GM12878 (cell line): ENCODE measurements around the gene TRPC3. TPM values are rescaled to one million over a fixed set of nuclear protein-coding genes. Genes with fewer than 3 reads are reported as not detected.

Experiments
- ATAC-seq: fragments of 200-7000 bp; cut with Tn5 transposase; 3 replicates; pipeline ENCODE4 v1.9.1; 2020; ENCODE audit warnings: mild to moderate bottlenecking, moderate library complexity
- BruUV-seq: library from RNA; stranded (reverse); fragments of 400-500 nt; replicated peaks from 2 replicates; lab custom pipeline; 2021; lab: Mats Ljungman, UMichigan
- CTCF ChIA-PET: fragments of 300-600 bp; sonication (Branson Sonifier 250); formaldehyde crosslinking; extraction: SDS; loops from one replicate; lab custom pipeline; 2021; ENCODE audit warnings: inconsistent platforms; lab: Yijun Ruan, JAX
- POLR2A ChIA-PET: fragments of 350-600 bp; formaldehyde crosslinking; extraction: SDS; loops from one replicate; lab custom pipeline; 2021; ENCODE audit warnings: inconsistent platforms; lab: Charles Lee
- RAD21 ChIA-PET: fragments of 300-600 bp; sonication (Branson Sonifier 250); formaldehyde crosslinking; loops from one replicate; lab custom pipeline; 2023; ENCODE audit warnings: antibody characterized with exemption; ENCODE audit not compliant: unreplicated experiment; lab: Charles Lee
- SMC1A ChIA-PET: fragments of 300-600 bp; sonication (Branson Sonifier 250); formaldehyde crosslinking; loops from one replicate; lab custom pipeline; 2023; ENCODE audit not compliant: unreplicated experiment, uncharacterized antibody; lab: Charles Lee
- DNase-seq: peaks from one replicate; pipeline ENCODE4 v3.0.0-alpha.2; 2011; ENCODE audit warnings: low read depth, low spot score
- FAIRE-seq: peaks from 3 replicates; lab custom pipeline; 2011; peaks lifted over from hg19 to GRCh38; lab: Jason Lieb, UNC
- H2AFZ ChIP-seq: 2 replicates; pipeline ENCODE4 v1.6.0; 2011; ENCODE audit warnings: low read depth, low read length, control low read depth; ENCODE audit not compliant: control insufficient read depth
- H3K27ac ChIP-seq: 2 replicates; pipeline ENCODE4 v1.5.1; 2011; ENCODE audit warnings: control low read depth; ENCODE audit not compliant: control insufficient read depth, insufficient read depth
- H3K27me3 ChIP-seq, 2 experiments: replicated peaks in 1 of 2; 2 replicates each; pipeline versions ENCODE4 v1.6.0 to v1.6.1; 2011; ENCODE audit warnings: low read length in 1 of 2; ENCODE audit not compliant: control insufficient read depth in 2 of 2, insufficient read depth in 2 of 2
- H3K36me3 ChIP-seq, 2 experiments: 2 replicates each; pipeline ENCODE4 v1.5.1; 2011; ENCODE audit warnings: low read length in 1 of 2; ENCODE audit not compliant: control insufficient read depth in 2 of 2, insufficient read depth in 2 of 2
- H3K4me1 ChIP-seq: 2 replicates; pipeline ENCODE4 v1.6.1; 2011; ENCODE audit warnings: mild to moderate bottlenecking, low read length, moderate library complexity, mixed read lengths; ENCODE audit not compliant: control insufficient read depth, insufficient read depth
- H3K4me2 ChIP-seq: 2 replicates; pipeline ENCODE4 v1.6.0; 2011; ENCODE audit warnings: control low read depth; ENCODE audit not compliant: control insufficient read depth, insufficient read depth
- H3K4me3 ChIP-seq: fragments of 200-600 bp; sonication (generic); 2 replicates; pipeline ENCODE4 v1.5.1; 2016
- H3K79me2 ChIP-seq: 2 replicates; pipeline ENCODE4 v1.6.0; 2011; ENCODE audit warnings: low read length; ENCODE audit not compliant: control insufficient read depth, insufficient read depth
- H3K9ac ChIP-seq: 2 replicates; pipeline ENCODE4 v1.8.0; 2011; ENCODE audit warnings: low read length, control low read depth, mixed read lengths; ENCODE audit not compliant: control insufficient read depth, insufficient read depth
- H3K9me3 ChIP-seq: replicated peaks from 3 replicates; pipeline ENCODE4 v1.5.1; 2011; ENCODE audit warnings: mild to moderate bottlenecking, low read length; ENCODE audit not compliant: control insufficient read depth, insufficient read depth
- H4K20me1 ChIP-seq: 2 replicates; pipeline ENCODE4 v1.6.0; 2011; ENCODE audit not compliant: control insufficient read depth, insufficient read depth
- CBX5 ChIP-seq: sonication (generic); IDR thresholded peaks from 2 replicates; pipeline ENCODE4 v1.6.1; 2016; ENCODE audit warnings: low read depth, moderate library complexity, mild to moderate bottlenecking, inconsistent platforms
- NFXL1 ChIP-seq: fragments of 450-650 bp; IDR thresholded peaks from 2 replicates; pipeline ENCODE4 v1.6.1; 2017; ENCODE audit warnings: antibody characterized with exemption, mild to moderate bottlenecking, borderline replicate concordance
- POLR2A ChIP-seq: IDR thresholded peaks from 2 replicates; pipeline ENCODE4 v1.6.1; 2011; ENCODE audit warnings: low read depth, mild to moderate bottlenecking, low read length
- SMAD1 ChIP-seq: fragments of 450-650 bp; IDR thresholded peaks from 2 replicates; pipeline ENCODE4 v1.6.1; 2018; ENCODE audit warnings: mild to moderate bottlenecking, low read depth; ENCODE audit not compliant: partially characterized antibody
- ZBTB40 ChIP-seq: fragments of 450-650 bp; IDR thresholded peaks from 2 replicates; pipeline ENCODE4 v1.6.1; 2016; ENCODE audit warnings: mild to moderate bottlenecking, moderate library complexity, borderline replicate concordance
- ZNF687 ChIP-seq: fragments of 450-650 bp; IDR thresholded peaks from 2 replicates; pipeline ENCODE4 v1.6.1; 2017; ENCODE audit warnings: mild to moderate bottlenecking, moderate library complexity
- WGBS: methylation state at CpG from one replicate; pipeline ENCODE4 v1.1.6; 2016; ENCODE audit warnings: low lambda C conversion rate; ENCODE audit not compliant: insufficient replicate concordance, insufficient coverage; ENCODE audit errors: missing lambda C conversion rate; 5-methylcytosine and 5-hydroxymethylcytosine counted together
- in situ Hi-C: fragments of 300-500 bp; cut with MboI; formaldehyde crosslinking; loops from 9 replicates; pipeline ENCODE4 v1.14.3; 2018; ENCODE audit warnings: mixed read lengths
- intact Hi-C: fragments of 100-400 bp; cut with micrococcal nuclease; formaldehyde crosslinking; loops from one replicate; pipeline ENCODE4 v1.14.2; 2022; ENCODE audit not compliant: unreplicated experiment
- polyA plus RNA-seq, 11 experiments: library from polyadenylated mRNA; depleted of rRNA in 4 of 11; unstranded in 6 of 11; stranded (reverse) in 5 of 11; fragments of >200 nt; fragmentation: Nextera tagmentation in 4 of 11; fragmentation: Illumina TruSeq in 1 of 11; extraction: Ambion mirVana in 4 of 11; extraction: Trizol in 1 of 11; gene quantifications; 1 replicate in 1 of 11; 2 replicates in 10 of 11; pipeline versions ENCODE4 v1.2.1 to v1.2.3, GENCODE V29; 2011 to 2016; ENCODE audit warnings: inconsistent platforms in 2 of 11, missing spikeins in 2 of 11, low read depth in 1 of 11
- total RNA-seq, 4 experiments: library from RNA; depleted of rRNA in 3 of 4; stranded (reverse); fragments of >200 nt in 3 of 4; fragmentation: Illumina TruSeq in 1 of 4; extraction: Trizol in 1 of 4; gene quantifications; 2 replicates each; pipeline versions ENCODE4 v1.2.1 to v1.2.3, GENCODE V29; 2013 to 2021

TRPC3 gene
- total and polyA plus RNA-seq, 10 of the 15 experiments (the other 5 are each of a cell fraction or from before 2014, with no cell fraction given) = not detected

- ChIA-PET SMC1A (interaction anchor here (0.5 to 2.0 kb wide), 2 partner anchors 65 to 98 kb away, joined by 4 to 6 read pairs; no protein-coding TSS in a partner anchor), POLR2A (interaction anchor here (0.6 kb wide), 1 partner anchor 34 kb away, joined by 7 read pairs; no protein-coding TSS in a partner anchor), CTCF (interaction anchor here (1.1 to 1.2 kb wide), 4 partner anchors 12 to 580 kb away, joined by 3 to 5 read pairs (median 4); no protein-coding TSS in a partner anchor), RAD21 (no interaction called here)
- H3K27me3 ChIP-seq = peaks cover 0 to 2% of the 10 kb centered on the region in 2 experiments; a peak in 2 of 4 replicates
- H4K20me1 ChIP-seq = no peaks in the 10 kb centered on the region
- H3K9me3 ChIP-seq = no peaks in the 10 kb centered on the region
- H2AFZ ChIP-seq = no peak overlapping the region
- no peak overlapping the region for H3K27ac ChIP-seq
- no peaks in the 10 kb centered on the region for H3K36me3 ChIP-seq
- H3K9ac ChIP-seq = no peak overlapping the region
- TF ChIP-seq CBX5 (no peak), NFXL1 (no peak), ZNF687 (no peak), POLR2A (no peak), SMAD1 (no peak), ZBTB40 (no peak)
- DNase-seq (no peak), FAIRE-seq (no peak), ATAC-seq (peak; percentile 22)
- in situ Hi-C loops (no loop called here), intact Hi-C loops (no loop called here)
- no peaks in the 10 kb centered on the region for H3K79me2 ChIP-seq
- WGBS = 7% methylated on average over 4 of the region's 4 CpGs
- H3K4me1 ChIP-seq = no peaks in the 10 kb centered on the region
- H3K4me3 ChIP-seq = no peak overlapping the region
- H3K4me2 ChIP-seq = no peak overlapping the region
- BruUV-seq = no TSS peak
Measured at GRCh38 chr4:121998024-121998423, 46.2 kb upstream of the TRPC3 start.
